HepG2 (cell line): ENCODE measurements around the gene BCL2L13. TPM values are rescaled to one million over a fixed set of nuclear protein-coding genes. Genes with fewer than 3 reads are reported as not detected.

ENCODE experiments used
- ATAC-seq: fragments of 200-7000 bp; cut with Tn5 transposase; 3 replicates; pipeline ENCODE4 v1.9.1; 2020; ENCODE audit warnings: mild to moderate bottlenecking, moderate library complexity
- BruUV-seq: library from RNA; stranded (reverse); fragments of 400-500 nt; replicated peaks from 2 replicates; lab custom pipeline; 2021; lab: Mats Ljungman, UMichigan
- CTCF ChIA-PET: fragments of 300-600 bp; formaldehyde crosslinking; extraction: SDS; loops from one replicate; lab custom pipeline; 2021; ENCODE audit warnings: low total read pairs, inconsistent platforms, low intra/inter-chr PET ratio; lab: Yijun Ruan, JAX
- POLR2A ChIA-PET: fragments of 350-600 bp; sonication (Branson Sonifier 250); formaldehyde crosslinking; loops from one replicate; lab custom pipeline; 2020; ENCODE audit warnings: antibody characterized with exemption, inconsistent platforms; lab: Yijun Ruan, JAX
- DNase-seq: peaks from one replicate; pipeline ENCODE4 v3.0.0-alpha.2; 2015; ENCODE audit warnings: low spot score
- FAIRE-seq: peaks from 3 replicates; lab custom pipeline; 2011; peaks lifted over from hg19 to GRCh38; lab: Jason Lieb, UNC
- H2AFZ ChIP-seq: one replicate; pipeline ENCODE4 v1.6.1; 2011; ENCODE audit warnings: low read length, inconsistent platforms
- H3K27ac ChIP-seq: fragments of 300-600 bp; 3 replicates; pipeline ENCODE4 v1.8.0; 2011; ENCODE audit warnings: mixed run types, mild to moderate bottlenecking, mixed read lengths, low read length, inconsistent platforms; ENCODE audit not compliant: insufficient read depth; ENCODE audit errors: extremely low read length
- H3K27me3 ChIP-seq, 2 experiments: fragments of 200-600 bp in 1 of 2; 2 replicates in 1 of 2; 3 replicates in 1 of 2; pipeline versions ENCODE4 v1.6.0 to v1.8.0; 2011; ENCODE audit warnings: low read length in 2 of 2, mild to moderate bottlenecking in 2 of 2, moderate library complexity in 2 of 2, inconsistent platforms in 1 of 2; ENCODE audit not compliant: insufficient read depth in 2 of 2, control insufficient read depth in 1 of 2
- H3K36me3 ChIP-seq, 2 experiments: fragments of 200-600 bp in 1 of 2; replicated peaks in 1 of 2; 2 replicates in 1 of 2; 3 replicates in 1 of 2; pipeline versions ENCODE4 v1.5.1 to v1.8.0; 2011; ENCODE audit warnings: low read length in 2 of 2, inconsistent platforms in 1 of 2; ENCODE audit not compliant: insufficient read depth in 2 of 2, control insufficient read depth in 1 of 2
- H3K4me1 ChIP-seq: 2 replicates; pipeline ENCODE4 v1.5.1; 2012; ENCODE audit warnings: low read length, inconsistent platforms; ENCODE audit not compliant: insufficient read depth
- H3K4me2 ChIP-seq: 2 replicates; pipeline ENCODE4 v1.6.0; 2011; ENCODE audit warnings: low read depth, low read length, inconsistent platforms
- H3K4me3 ChIP-seq, 3 experiments: fragments of 200-600 bp in 1 of 3; sonication (generic), shearing (Covaris generic) in 1 of 3; replicated peaks in 1 of 3; 2 replicates each; pipeline ENCODE4 v1.5.1; 2011 to 2016; ENCODE audit warnings: low read length in 3 of 3, inconsistent platforms in 2 of 3, low read depth in 2 of 3, mild to moderate bottlenecking in 2 of 3, control low read depth in 1 of 3, mixed read lengths in 1 of 3; ENCODE audit not compliant: insufficient read depth in 1 of 3
- H3K79me2 ChIP-seq: one replicate; pipeline ENCODE4 v1.6.1; 2011; ENCODE audit warnings: low read length, inconsistent platforms; ENCODE audit not compliant: insufficient read depth
- H3K9ac ChIP-seq: 2 replicates; pipeline ENCODE4 v1.6.0; 2011; ENCODE audit warnings: mild to moderate bottlenecking, low read depth, low read length, inconsistent platforms; ENCODE audit not compliant: insufficient read depth
- H3K9me3 ChIP-seq: 2 replicates; pipeline ENCODE4 v1.5.1; 2012; ENCODE audit warnings: mild to moderate bottlenecking, low read length
- H4K20me1 ChIP-seq: 2 replicates; pipeline ENCODE4 v1.6.0; 2011; ENCODE audit warnings: inconsistent platforms, mild to moderate bottlenecking, low read length, moderate library complexity; ENCODE audit not compliant: insufficient read depth
- BORCS8-MEF2B ChIP-seq: sonication (generic); formaldehyde crosslinking; IDR thresholded peaks from 2 replicates; pipeline ENCODE4 v1.8.0; 2022; ENCODE audit warnings: mild to moderate bottlenecking, missing genetic modification reagents
- HNF1B ChIP-seq: sonication (generic); formaldehyde crosslinking; IDR thresholded peaks from 2 replicates; pipeline ENCODE4 v1.5.1; 2020; ENCODE audit warnings: mild to moderate bottlenecking, moderate library complexity, missing genetic modification reagents
- HNRNPH1 ChIP-seq: fragments of 200-400 bp; formaldehyde crosslinking; optimal IDR thresholded peaks from 2 replicates; pipeline ENCODE3; 2017; ENCODE audit warnings: mild to moderate bottlenecking, low read depth, low read length
- KDM6A ChIP-seq: IDR thresholded peaks from 2 replicates; pipeline ENCODE4 v1.6.1; 2016; ENCODE audit warnings: low read depth
- MLX ChIP-seq: IDR thresholded peaks from 2 replicates; pipeline ENCODE4 v1.6.1; 2016
- PHF8 ChIP-seq: sonication (generic); formaldehyde crosslinking; IDR thresholded peaks from 2 replicates; pipeline ENCODE4 v1.5.0; 2020; ENCODE audit warnings: missing genetic modification reagents
- SOX13 ChIP-seq, 3 experiments: fragments of 450-650 bp in 1 of 3; sonication (generic) in 1 of 3; formaldehyde crosslinking in 1 of 3; IDR thresholded peaks in 2 of 3; conservative IDR thresholded peaks in 1 of 3; 2 replicates each; pipeline versions ENCODE4 v1.5.0 to v1.6.1; 2016 to 2020; ENCODE audit warnings: antibody characterized with exemption in 1 of 3, mild to moderate bottlenecking in 1 of 3, missing compliant biosample characterization in 1 of 3, missing genetic modification reagents in 1 of 3, moderate library complexity in 1 of 3
- SP1 ChIP-seq, 2 experiments: fragments of 450-650 bp in 1 of 2; sonication (generic) in 1 of 2; formaldehyde crosslinking in 1 of 2; IDR thresholded peaks; 2 replicates each; pipeline versions ENCODE4 v1.4.0 to v1.6.1; 2016 to 2020; ENCODE audit warnings: missing genetic modification reagents in 1 of 2
- ZNF839 ChIP-seq: sonication (generic); formaldehyde crosslinking; IDR thresholded peaks from 2 replicates; pipeline ENCODE4 v1.4.0; 2020; ENCODE audit warnings: missing genetic modification reagents, mild to moderate bottlenecking, borderline replicate concordance
- ZSCAN9 ChIP-seq: IDR thresholded peaks from 2 replicates; pipeline ENCODE4 v1.6.1; 2016; ENCODE audit warnings: borderline replicate concordance
- WGBS: methylation state at CpG from one replicate; pipeline ENCODE4 v1.1.6; 2017; ENCODE audit warnings: low lambda C conversion rate; 5-methylcytosine and 5-hydroxymethylcytosine counted together
- in situ Hi-C: cut with HindIII; loops from 2 replicates; pipeline ENCODE4 v1.10.0; 2017; ENCODE audit warnings: low pct_unique_long_range_greater_than_20kb; ENCODE audit not compliant: extremely low pct_ligation_motif_present
- intact Hi-C: fragments of 100-400 bp; cut with micrococcal nuclease; formaldehyde crosslinking; loops from one replicate; pipeline ENCODE4 v1.10.0; 2022; ENCODE audit not compliant: unreplicated experiment
- polyA plus RNA-seq, 8 experiments: library from polyadenylated mRNA; depleted of rRNA in 3 of 8; stranded (reverse) in 7 of 8; unstranded in 1 of 8; fragments of >200 nt; fragmentation: Illumina TruSeq in 4 of 8; extraction: Trizol in 4 of 8; gene quantifications; 2 replicates each; pipeline versions ENCODE4 v1.2.1 to v1.2.3, GENCODE V29; 2011 to 2016; ENCODE audit warnings: low read depth in 4 of 8, missing spikeins in 1 of 8, mixed read lengths in 1 of 8; ENCODE audit not compliant: insufficient read depth in 1 of 8
- total RNA-seq, 5 experiments: library from RNA; depleted of rRNA; stranded (reverse); fragments of >200 nt; fragmentation: Illumina TruSeq; extraction: Trizol; gene quantifications; 2 replicates each; pipeline ENCODE4 v1.2.3, GENCODE V29; 2016; ENCODE audit warnings: low read depth in 1 of 5

The BCL2L13 gene
- total and polyA plus RNA-seq, 2 of the 13 experiments (the other 11 are each of a cell fraction or from before 2014, with no cell fraction given) = 13.5 to 14.6 TPM

DNA sequence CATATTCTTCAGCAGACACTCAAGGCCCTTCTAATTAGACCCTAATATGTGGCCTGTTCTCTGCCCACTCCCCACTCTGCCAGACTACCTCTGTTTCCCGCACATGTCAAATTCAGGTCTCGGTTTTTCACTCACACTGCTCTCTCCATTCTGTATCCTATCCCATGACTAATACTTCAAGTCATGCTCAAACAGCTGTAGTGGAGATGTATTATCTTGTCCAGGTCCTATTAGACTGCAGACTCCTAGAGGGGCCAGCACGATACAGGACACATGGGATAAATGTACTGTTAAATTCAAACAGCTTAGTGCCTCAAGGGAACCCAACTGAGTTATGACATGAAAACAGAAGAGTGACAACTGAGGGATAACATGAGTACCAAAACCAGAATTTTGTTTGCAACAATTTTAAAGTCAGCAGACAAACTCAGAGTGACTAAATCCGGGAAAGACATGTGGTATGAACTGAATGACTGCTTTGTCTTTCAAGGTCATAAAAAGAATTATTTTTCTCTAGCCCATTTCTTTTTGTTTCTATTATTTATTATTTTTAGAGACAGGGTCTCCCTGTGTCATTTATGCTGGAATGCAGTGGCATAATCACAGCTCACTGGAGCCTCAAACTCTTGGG lies 30.6 kb upstream of the BCL2L13 start:
- no TSS peak for BruUV-seq
- Histone ChIP-seq H2AFZ (no peak overlapping the region), H3K79me2 (peaks cover 13% of the 10 kb centered on the region), H3K4me2 (no peak overlapping the region), H3K4me3 (no peak overlapping the region), H3K9ac (no peak overlapping the region), H3K4me1 (no peaks in the 10 kb centered on the region), H4K20me1 (no peaks in the 10 kb centered on the region), H3K27ac (no peak overlapping the region), H3K9me3 (no peaks in the 10 kb centered on the region), H3K36me3 (peaks cover 18 to 49% of the 10 kb centered on the region in 2 experiments; a peak in 4 of 5 replicates), H3K27me3 (no peaks in the 10 kb centered on the region)
- ChIA-PET POLR2A (no interaction called here), CTCF (no interaction called here)
- TF ChIP-seq BORCS8-MEF2B (CRISPR knock-in tag) = no peak
- TF ChIP-seq SP1 (IDR thresholded peaks at IDR 0.05) = no peak
- TF ChIP-seq SP1 (CRISPR knock-in tag; IDR thresholded peaks at IDR 0.05) = no peak
- TF ChIP-seq ZNF839 (CRISPR knock-in tag) = no peak
- TF ChIP-seq HNF1B (CRISPR knock-in tag) = no peak
- no peak for TF ChIP-seq KDM6A (CRISPR knock-in tag)
- TF ChIP-seq MLX (CRISPR knock-in tag) = no peak
- no peak for TF ChIP-seq SOX13 (IDR thresholded peaks at IDR 0.05)
- no peak for TF ChIP-seq SOX13 (CRISPR knock-in tag; conservative IDR thresholded peaks at IDR 0.05 in 1 of 2, IDR thresholded peaks at IDR 0.05 in 1 of 2)
- no peak for TF ChIP-seq ZSCAN9
- TF ChIP-seq HNRNPH1 = no peak
- TF ChIP-seq PHF8 = no peak
- DNase-seq (no peak), FAIRE-seq (no peak), ATAC-seq (no peak)
- 92% methylated on average over 4 of the region's 4 CpGs for WGBS
- intact Hi-C loops (no loop called here), in situ Hi-C loops (no loop called here)
